ENCODE results near the gene PRAMEF20.
"Not testable (repeated sequence)": the region's sequence is repeated elsewhere in the genome, so short reads cannot be mapped to it uniquely, and the experiment has no call there.

Gene PRAMEF20

GRCh38 chr1:13410150-13410549, at the start of gene PRAMEF20:
PRAMEF20 (plus strand) TSS chr1:13410450; CDS start chr1:13416355, 5,905 bp downstream.
- not testable (repeated sequence) for DNase-seq (ENCODE audit: low spot score)

DNA sequence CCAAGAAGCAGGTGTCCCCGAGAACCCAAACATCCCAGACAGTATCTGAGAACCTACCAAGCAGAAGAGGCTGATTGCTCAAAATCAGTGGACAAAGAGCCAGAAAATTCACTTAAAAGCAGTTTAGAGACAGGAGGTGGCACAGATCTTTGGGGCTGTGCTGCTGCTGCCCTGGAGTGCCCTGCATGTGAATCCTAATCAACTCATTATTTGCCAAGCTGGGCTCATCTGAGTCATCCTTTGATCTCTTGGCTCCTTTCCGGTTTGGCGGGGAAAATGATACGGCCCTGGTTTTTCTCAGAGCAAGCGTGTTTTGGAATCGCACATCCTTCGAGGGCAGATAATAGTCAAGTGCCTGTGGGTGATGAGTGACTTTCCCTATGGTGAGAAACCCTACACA, 47.9 kb upstream of the PRAMEF20 start:
- not testable (repeated sequence) for DNase-seq (ENCODE audit: low spot score)

DNA sequence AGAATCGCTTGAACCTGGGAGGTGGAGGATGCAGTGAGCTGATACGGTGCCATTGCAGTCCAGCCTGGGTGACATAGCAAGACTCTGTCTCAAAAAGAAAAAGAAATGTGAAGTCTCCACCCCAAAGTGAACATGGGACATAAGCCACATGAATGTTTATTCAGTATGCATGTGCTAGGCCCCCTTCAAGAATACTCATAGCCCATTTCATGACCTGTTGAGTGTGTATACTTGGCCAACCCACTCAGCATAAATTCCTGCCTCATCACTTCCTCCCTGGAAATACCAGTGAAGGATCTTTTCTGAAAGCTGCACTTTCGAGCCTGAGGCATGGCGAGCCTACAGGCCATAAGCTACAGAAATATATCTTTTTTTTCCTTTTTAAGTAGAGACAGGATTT, 45.3 kb upstream of the PRAMEF20 start:
- DNase-seq (ENCODE audit: low spot score) = not testable (repeated sequence)

GRCh38 chr1:13366536-13366935, 43.7 kb upstream of the PRAMEF20 start:
- DNase-seq (ENCODE audit: low spot score) = not testable (repeated sequence)

GRCh38 chr1:13368544-13368943, 41.7 kb upstream of the PRAMEF20 start:
- DNase-seq (ENCODE audit: low spot score) = not testable (repeated sequence)

GRCh38 chr1:13378983-13379382, 31.3 kb upstream of the PRAMEF20 start:
- not testable (repeated sequence) for DNase-seq (ENCODE audit: low spot score)

- DNase-seq (ENCODE audit: low spot score) = not testable (repeated sequence)
Measured at GRCh38 chr1:13380380-13380779, 29.9 kb upstream of the PRAMEF20 start.

- DNase-seq (ENCODE audit: low spot score) = not testable (repeated sequence)
Measured at GRCh38 chr1:13389332-13389731, 20.9 kb upstream of the PRAMEF20 start, which contains the start of gene PRAMEF17. PRAMEF17 (plus strand) TSS chr1:13389632; CDS start chr1:13389658, 26 bp downstream.

DNA sequence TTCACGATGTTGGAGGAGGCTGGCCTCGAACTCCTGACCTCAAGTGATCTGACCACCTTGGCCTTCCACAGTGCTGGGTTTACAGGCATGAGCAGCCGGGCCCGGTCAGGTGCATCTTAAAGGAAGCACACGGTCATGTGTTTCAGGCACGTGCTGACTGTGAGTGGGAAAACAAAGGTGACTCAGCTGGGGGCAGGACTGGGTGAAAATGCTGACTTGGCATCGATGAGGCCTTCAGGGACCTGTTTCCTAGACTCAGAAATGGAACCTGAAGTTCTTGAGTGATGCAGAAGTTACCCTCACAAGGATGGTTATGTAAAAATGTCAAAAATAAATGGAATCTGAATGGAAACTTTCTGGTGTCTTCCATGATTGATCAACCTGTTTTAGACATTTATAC, 17.2 kb upstream of the PRAMEF20 start:
- not testable (repeated sequence) for DNase-seq (ENCODE audit: low spot score)

DNA sequence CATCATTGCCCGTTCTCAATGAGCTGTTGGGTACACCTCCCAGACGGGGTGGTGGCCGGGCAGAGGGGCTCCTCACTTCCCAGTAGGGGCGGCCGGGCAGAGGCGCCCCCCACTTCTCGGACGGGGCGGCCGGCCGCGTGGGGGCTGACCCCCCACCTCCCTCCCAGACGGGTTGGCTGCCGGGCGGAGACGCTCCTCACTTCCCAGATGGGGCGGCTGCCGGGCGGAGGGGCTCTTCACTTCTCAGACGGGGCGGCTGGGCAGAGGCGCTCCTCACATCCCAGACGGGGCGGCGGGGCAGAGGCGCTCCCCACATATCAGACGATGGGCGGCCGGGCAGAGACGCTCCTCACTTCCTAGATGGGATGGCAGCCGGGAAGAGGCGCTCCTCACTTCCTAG, 15.5 kb upstream of the PRAMEF20 start:
- DNase-seq (ENCODE audit: low spot score) = not testable (repeated sequence)

DNA sequence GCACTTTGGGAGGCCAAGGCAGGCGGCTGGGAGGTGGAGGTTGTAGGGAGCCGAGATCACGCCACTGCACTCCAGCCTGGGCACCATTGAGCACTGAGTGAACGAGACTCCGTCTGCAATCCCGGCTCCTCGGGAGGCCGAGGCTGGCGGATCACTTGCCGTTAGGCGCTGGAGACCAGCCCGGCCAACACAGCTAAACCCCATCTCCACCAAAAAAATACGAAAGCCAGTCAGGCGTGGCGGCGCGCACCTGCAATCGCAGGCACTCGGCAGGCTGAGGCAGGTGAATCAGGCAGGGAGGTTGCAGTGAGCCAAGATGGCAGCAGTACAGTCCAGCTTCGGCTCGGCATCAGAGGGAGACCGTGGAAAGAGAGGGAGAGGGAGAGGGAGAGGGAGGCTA, 14.9 kb upstream of the PRAMEF20 start:
- not testable (repeated sequence) for DNase-seq (ENCODE audit: low spot score)

DNA sequence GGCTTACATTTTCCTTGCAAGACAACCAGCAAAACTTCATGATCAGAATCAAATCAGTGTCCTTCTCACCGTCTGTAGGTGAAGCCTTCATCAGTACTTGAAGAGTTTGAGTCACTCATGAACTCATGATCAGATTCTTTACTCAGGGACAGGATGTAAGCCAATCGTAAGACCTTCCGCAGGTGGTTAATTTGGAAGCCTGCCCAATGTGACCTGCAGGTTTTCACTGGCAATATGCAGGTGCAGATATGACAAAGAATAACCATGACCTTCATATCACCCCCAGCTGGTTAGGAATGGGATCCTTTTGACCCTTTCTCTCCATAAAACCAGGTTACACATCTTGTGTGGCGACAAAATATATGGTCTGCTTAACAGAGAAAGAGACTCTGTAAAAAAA, 2.4 kb upstream of the PRAMEF20 start:
- TF ChIP-seq, protein P1, sequence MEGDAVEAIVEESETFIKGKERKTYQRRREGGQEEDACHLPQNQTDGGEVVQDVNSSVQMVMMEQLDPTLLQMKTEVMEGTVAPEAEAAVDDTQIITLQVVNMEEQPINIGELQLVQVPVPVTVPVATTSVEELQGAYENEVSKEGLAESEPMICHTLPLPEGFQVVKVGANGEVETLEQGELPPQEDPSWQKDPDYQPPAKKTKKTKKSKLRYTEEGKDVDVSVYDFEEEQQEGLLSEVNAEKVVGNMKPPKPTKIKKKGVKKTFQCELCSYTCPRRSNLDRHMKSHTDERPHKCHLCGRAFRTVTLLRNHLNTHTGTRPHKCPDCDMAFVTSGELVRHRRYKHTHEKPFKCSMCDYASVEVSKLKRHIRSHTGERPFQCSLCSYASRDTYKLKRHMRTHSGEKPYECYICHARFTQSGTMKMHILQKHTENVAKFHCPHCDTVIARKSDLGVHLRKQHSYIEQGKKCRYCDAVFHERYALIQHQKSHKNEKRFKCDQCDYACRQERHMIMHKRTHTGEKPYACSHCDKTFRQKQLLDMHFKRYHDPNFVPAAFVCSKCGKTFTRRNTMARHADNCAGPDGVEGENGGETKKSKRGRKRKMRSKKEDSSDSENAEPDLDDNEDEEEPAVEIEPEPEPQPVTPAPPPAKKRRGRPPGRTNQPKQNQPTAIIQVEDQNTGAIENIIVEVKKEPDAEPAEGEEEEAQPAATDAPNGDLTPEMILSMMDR (IDR thresholded peaks at IDR 0.05; ENCODE audit: extremely low read depth, missing control alignments) = no peak
- DNase-seq (ENCODE audit: low spot score) = no peak

DNA sequence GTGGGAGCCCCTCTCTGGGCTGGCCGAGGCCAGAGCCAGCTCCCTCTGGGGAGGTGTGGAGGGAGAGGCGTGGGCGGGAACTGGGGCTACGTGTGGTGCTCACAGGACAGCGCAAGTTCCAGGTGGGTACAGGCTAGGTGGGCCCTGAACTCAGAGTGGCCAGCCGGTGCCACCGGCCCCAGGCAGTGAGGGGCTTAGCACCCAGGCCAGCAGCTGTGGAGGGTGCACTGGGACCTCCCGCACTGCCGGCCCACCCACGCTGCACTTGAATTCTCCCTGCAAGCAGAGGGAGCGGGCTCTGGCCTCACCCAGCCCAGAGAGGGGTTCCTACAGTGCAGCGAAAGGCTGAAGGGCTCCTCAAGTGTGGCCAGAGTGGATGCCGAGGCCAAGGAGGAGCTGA, 20.2 kb downstream of the PRAMEF20 start:
- DNase-seq (ENCODE audit: low spot score) = no peak
- TF ChIP-seq, protein P1 (IDR thresholded peaks at IDR 0.05; ENCODE audit: extremely low read depth, missing control alignments) = no peak

GRCh38 chr1:13432251-13432650, 22.0 kb downstream of the PRAMEF20 start:
- TF ChIP-seq, protein P1 (IDR thresholded peaks at IDR 0.05; ENCODE audit: extremely low read depth, missing control alignments) = no peak
- DNase-seq (ENCODE audit: low spot score) = no peak

GRCh38 chr1:13433694-13434358, 23.6 kb downstream of the PRAMEF20 start:
- not testable (repeated sequence) for DNase-seq (ENCODE audit: low spot score)
